A673 (cell line): ENCODE data around the gene SLC23A2.

Experiments used
- EZH2 ChIP-seq: fragments of 200-600 bp; sonication (generic); IDR thresholded peaks from 2 replicates; pipeline ENCODE4 v1.6.1; 2017; ENCODE audit warnings: borderline replicate concordance, low read depth, mild to moderate bottlenecking, mixed read lengths, antibody characterized with exemption, low read length; ENCODE audit not compliant: poor library complexity, severe bottlenecking
- TF ChIP-seq, protein P1 (sequence below): fragments of 300-800, 200-600 bp; sonication (generic); conservative IDR thresholded peaks from 2 replicates; pipeline ENCODE4 v1.5.1; 2017; ENCODE audit warnings: low read depth, mild to moderate bottlenecking, antibody characterized with exemption, low read length, moderate library complexity, mixed read lengths

DNA sequence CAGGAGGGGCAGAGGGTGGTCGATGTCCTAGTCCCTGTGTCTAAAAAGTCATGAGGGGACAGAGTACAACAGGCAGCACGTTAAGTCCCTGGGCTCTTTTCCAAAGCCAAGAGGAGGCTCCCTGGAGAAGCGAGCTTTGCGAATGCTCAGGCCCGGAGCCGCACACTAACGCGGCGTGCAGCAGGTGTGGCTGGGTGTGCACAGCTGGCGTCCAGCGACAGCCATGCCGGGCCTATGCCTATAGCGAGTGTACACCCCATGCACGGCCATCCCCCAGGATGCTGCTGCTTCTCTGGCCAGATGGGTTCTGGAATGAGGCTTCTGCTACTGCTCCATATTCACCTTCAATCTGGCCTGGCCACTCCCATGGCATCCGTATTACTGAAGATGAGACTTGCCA lies 148.3 kb downstream of the SLC23A2 start:
- TF ChIP-seq, protein P1, sequence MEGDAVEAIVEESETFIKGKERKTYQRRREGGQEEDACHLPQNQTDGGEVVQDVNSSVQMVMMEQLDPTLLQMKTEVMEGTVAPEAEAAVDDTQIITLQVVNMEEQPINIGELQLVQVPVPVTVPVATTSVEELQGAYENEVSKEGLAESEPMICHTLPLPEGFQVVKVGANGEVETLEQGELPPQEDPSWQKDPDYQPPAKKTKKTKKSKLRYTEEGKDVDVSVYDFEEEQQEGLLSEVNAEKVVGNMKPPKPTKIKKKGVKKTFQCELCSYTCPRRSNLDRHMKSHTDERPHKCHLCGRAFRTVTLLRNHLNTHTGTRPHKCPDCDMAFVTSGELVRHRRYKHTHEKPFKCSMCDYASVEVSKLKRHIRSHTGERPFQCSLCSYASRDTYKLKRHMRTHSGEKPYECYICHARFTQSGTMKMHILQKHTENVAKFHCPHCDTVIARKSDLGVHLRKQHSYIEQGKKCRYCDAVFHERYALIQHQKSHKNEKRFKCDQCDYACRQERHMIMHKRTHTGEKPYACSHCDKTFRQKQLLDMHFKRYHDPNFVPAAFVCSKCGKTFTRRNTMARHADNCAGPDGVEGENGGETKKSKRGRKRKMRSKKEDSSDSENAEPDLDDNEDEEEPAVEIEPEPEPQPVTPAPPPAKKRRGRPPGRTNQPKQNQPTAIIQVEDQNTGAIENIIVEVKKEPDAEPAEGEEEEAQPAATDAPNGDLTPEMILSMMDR, result no peak
- no peak for TF ChIP-seq EZH2
